ENCODE data around the gene DNHD1. TPM values are rescaled to one million over a fixed set of nuclear protein-coding genes. Genes with fewer than 3 reads are reported as not detected.

Gene DNHD1
- polyA plus RNA-seq, 1 donor, result 13.3 TPM

GRCh38 chr11:6587360-6587953, 90.4 kb downstream of the DNHD1 start:
- DNase-seq, result no peak

GRCh38 chr11:6588018-6588417, 90.9 kb downstream of the DNHD1 start:
- no peak for DNase-seq

GRCh38 chr11:6594142-6594768, 97.2 kb downstream of the DNHD1 start:
- DNase-seq, result no peak

- no peak for DNase-seq
Observed at GRCh38 chr11:6596239-6596877, 99.3 kb downstream of the DNHD1 start.

GRCh38 chr11:6598555-6598954, 101.5 kb downstream of the DNHD1 start:
- DNase-seq, result no peak

GRCh38 chr11:6599449-6599848, 102.4 kb downstream of the DNHD1 start:
- DNase-seq, result no peak

- no peak for DNase-seq
Observed at GRCh38 chr11:6599881-6600390, 102.9 kb downstream of the DNHD1 start.

GRCh38 chr11:6601041-6601461, 104.0 kb downstream of the DNHD1 start:
- no peak for DNase-seq

GRCh38 chr11:6602096-6602940, 105.2 kb downstream of the DNHD1 start:
- DNase-seq, result no peak

GRCh38 chr11:6603287-6604080, 106.4 kb downstream of the DNHD1 start, which contains the start of the genes ILK and RRP8:
TSS of gene ILK (plus strand) at chr11:6603774. CDS start at chr11:6604272, 498 bp downstream.
TSS of gene RRP8 (minus strand) at chr11:6603616. CDS start at chr11:6603502, 114 bp downstream.
- peak; percentile 91 for DNase-seq

GRCh38 chr11:6604081-6604626, 107.1 kb downstream of the DNHD1 start:
- DNase-seq, result peak; percentile 72

- DNase-seq, result no peak
Observed at GRCh38 chr11:6604790-6605189, 107.7 kb downstream of the DNHD1 start.

- DNase-seq, result peak; percentile 94
Observed at GRCh38 chr11:6606471-6607189, 109.5 kb downstream of the DNHD1 start.

- no peak for DNase-seq
Observed at GRCh38 chr11:6607190-6607795, 110.2 kb downstream of the DNHD1 start.

- no peak for DNase-seq
Observed at GRCh38 chr11:6608011-6608410, 110.9 kb downstream of the DNHD1 start.

- DNase-seq, result no peak
Observed at GRCh38 chr11:6608726-6609501, 111.8 kb downstream of the DNHD1 start.

GRCh38 chr11:6609502-6610015, 112.5 kb downstream of the DNHD1 start:
- no peak for DNase-seq

- DNase-seq, result no peak
Observed at GRCh38 chr11:6610591-6610990, 113.5 kb downstream of the DNHD1 start.
